22Rv1 (cell line): Measurements from ENCODE around the gene OR4X2.
"Not testable (repeated sequence)": the region's sequence is repeated elsewhere in the genome, so short reads cannot be mapped to it uniquely, and the experiment has no call there.

ENCODE experiments used
- H3K27ac ChIP-seq: fragments of 450-650 bp; 2 replicates; pipeline ENCODE4 v1.5.1; 2017
- ZFX ChIP-seq: fragments of 450-650 bp; IDR thresholded peaks from 2 replicates; pipeline ENCODE4 v1.6.1; 2017; ENCODE audit warnings: antibody characterized with exemption, borderline replicate concordance
- TF ChIP-seq, protein P1 (sequence below): fragments of 450-650 bp; IDR thresholded peaks from 2 replicates; pipeline ENCODE4 v1.5.1; 2017; ENCODE audit warnings: mild to moderate bottlenecking

OR4X2 gene, protein sequence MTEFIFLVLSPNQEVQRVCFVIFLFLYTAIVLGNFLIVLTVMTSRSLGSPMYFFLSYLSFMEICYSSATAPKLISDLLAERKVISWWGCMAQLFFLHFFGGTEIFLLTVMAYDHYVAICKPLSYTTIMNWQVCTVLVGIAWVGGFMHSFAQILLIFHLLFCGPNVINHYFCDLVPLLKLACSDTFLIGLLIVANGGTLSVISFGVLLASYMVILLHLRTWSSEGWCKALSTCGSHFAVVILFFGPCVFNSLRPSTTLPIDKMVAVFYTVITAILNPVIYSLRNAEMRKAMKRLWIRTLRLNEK

GRCh38 chr11:48244804-48245203 lies at the start of gene OR4X2:
Gene OR4X2 (plus strand): TSS chr11:48245104. CDS start chr11:48245104, 0 bp downstream.
- TF ChIP-seq, protein P1, sequence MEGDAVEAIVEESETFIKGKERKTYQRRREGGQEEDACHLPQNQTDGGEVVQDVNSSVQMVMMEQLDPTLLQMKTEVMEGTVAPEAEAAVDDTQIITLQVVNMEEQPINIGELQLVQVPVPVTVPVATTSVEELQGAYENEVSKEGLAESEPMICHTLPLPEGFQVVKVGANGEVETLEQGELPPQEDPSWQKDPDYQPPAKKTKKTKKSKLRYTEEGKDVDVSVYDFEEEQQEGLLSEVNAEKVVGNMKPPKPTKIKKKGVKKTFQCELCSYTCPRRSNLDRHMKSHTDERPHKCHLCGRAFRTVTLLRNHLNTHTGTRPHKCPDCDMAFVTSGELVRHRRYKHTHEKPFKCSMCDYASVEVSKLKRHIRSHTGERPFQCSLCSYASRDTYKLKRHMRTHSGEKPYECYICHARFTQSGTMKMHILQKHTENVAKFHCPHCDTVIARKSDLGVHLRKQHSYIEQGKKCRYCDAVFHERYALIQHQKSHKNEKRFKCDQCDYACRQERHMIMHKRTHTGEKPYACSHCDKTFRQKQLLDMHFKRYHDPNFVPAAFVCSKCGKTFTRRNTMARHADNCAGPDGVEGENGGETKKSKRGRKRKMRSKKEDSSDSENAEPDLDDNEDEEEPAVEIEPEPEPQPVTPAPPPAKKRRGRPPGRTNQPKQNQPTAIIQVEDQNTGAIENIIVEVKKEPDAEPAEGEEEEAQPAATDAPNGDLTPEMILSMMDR: no peak
- TF ChIP-seq ZFX: no peak
- no peak within 1 kb of the TSS for H3K27ac ChIP-seq

GRCh38 chr11:48207881-48208280 lies 37.0 kb upstream of the OR4X2 start:
- TF ChIP-seq, protein P1: no peak
- TF ChIP-seq ZFX: no peak
- H3K27ac ChIP-seq: no peak overlapping the region

DNA sequence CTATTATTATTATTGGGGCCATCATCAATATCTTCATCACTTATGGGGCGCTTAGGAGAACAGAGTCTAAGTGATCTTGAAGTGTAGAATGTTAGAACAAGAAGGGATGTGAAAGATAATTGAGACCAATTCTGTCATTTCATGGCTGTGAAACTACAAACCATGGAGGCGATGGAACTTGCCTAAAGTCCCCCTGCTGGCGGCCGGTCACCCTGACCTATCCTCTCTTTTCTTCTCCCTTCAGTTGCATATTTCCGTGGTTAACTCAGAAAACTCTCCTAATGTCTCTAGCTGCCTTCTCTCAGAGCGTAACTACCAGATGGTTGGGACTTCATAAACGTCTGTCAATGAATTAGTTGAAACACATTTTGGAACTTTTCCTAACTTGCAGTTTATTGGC lies 34.9 kb upstream of the OR4X2 start:
- TF ChIP-seq ZFX: no peak
- TF ChIP-seq, protein P1: peak; percentile 22; the same call in 1 of the 2 replicates
- H3K27ac ChIP-seq: no peak overlapping the region

GRCh38 chr11:48216510-48216909 lies 28.4 kb upstream of the OR4X2 start, which contains the start of gene OR4B1:
Gene OR4B1 (plus strand): TSS chr11:48216810. CDS start chr11:48216810, 0 bp downstream.
- TF ChIP-seq, protein P1: no peak
- TF ChIP-seq ZFX: no peak
- no peak within 1 kb of the TSS for H3K27ac ChIP-seq

DNA sequence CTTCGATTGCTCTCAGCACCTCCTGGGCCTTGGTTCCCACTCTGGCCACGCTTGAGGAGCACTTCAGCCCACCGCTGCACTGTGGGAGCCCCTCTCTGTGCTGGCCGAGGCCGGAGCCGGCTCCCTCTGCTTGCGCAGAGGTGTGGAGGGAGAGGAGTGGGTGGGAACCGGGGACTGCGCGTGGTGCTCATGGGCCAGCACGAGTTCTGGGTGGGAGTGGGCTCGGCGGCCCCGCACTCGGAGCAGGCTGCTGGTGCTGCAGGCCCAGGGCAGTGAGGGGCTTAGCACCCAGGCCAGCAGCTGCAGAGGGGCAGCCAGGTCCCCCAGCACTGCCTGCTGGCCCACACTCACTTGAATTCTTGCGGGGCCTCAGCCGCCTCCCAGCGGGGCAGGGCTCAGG lies 16.1 kb upstream of the OR4X2 start:
- TF ChIP-seq, protein P1: no peak
- TF ChIP-seq ZFX: no peak
- H3K27ac ChIP-seq: no peak overlapping the region

GRCh38 chr11:48230057-48230456 lies 14.8 kb upstream of the OR4X2 start:
- not testable (repeated sequence) for H3K27ac ChIP-seq

GRCh38 chr11:48237727-48238126 lies 7.2 kb upstream of the OR4X2 start:
- no peak for TF ChIP-seq ZFX
- TF ChIP-seq, protein P1: no peak
- H3K27ac ChIP-seq: no peak overlapping the region

GRCh38 chr11:48242501-48242900 lies 2.4 kb upstream of the OR4X2 start:
- no peak overlapping the region for H3K27ac ChIP-seq
- no peak for TF ChIP-seq ZFX
- TF ChIP-seq, protein P1: no peak
